ENCODE measurements around the gene RGS16. TPM values are rescaled to one million over a fixed set of nuclear protein-coding genes. Genes with fewer than 3 reads are reported as not detected.

The RGS16 gene
- total and polyA plus RNA-seq, 2 of the 13 experiments (the other 11 are each of a cell fraction or from before 2014, with no cell fraction given) = not detected

DNA sequence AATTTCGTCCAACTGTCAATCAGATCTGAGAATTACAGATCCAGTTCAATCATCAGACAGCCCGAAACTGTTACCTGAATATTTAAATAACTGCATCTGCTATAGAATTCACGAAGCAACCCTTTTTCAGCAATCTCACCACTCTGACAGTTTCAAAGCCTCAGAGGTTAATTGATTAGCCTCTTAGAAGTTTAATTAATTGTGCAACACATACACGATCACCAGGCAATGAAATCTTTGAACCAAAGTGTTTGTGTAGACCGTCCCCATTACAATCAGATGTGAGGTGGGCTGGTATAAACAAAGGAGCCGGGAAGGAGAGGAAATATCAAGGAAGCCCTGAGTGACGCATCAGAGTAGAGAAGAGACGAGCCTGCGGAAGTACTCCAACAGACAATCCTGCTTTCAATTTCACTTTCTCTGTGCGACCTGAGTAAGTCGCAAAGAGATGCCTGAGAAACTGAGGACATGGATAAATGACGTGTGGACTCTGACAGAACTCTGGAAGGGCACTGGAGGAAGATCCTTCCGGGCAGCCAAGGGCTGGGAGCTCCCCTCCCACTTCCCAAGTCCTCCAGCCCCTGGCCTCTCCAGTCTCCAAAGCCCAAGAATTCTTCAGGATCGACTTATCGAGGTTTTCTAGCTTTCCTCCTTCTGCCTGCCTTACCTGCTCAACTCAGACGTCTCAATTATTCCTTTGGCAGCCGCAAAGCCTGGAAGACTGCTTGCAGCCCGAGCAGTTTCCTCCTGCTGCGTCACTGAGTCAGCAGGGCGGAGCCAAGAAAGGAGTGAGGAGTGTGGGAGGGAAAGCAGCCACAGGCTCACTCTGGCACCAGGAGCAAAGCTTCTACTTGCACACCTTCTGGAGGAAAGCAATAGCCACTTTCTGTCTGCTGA lies 15.4 kb downstream of the RGS16 start, which contains the start of gene RNASEL:
Gene RNASEL (minus strand): TSS at position 757 of the 897 bp plus-strand sequence. CDS start 2,450 bp downstream, outside the sequence.
- ChIA-PET POLR2A (no interaction called here), CTCF (ENCODE audit: low intra/inter-chr PET ratio, low total read pairs) (no interaction called here)
- peak; percentile 57 for ATAC-seq
- intact Hi-C loops (cut with micrococcal nuclease; ENCODE audit: unreplicated experiment) = no loop called here
- FAIRE-seq = no peak
- no peaks in the 10 kb centered on the region; a peak in 1 of 5 replicates for H3K27me3 ChIP-seq (ENCODE audit: control insufficient read depth in 1 of 2, insufficient read depth in 2 of 2, low read length in 2 of 2)
- 14% methylated on average over 19 of the region's 20 CpGs for WGBS (ENCODE audit: low lambda C conversion rate)
- no peak for DNase-seq (ENCODE audit: low spot score)
- peak within 1 kb of the TSS; percentile 60 for H2AFZ ChIP-seq (ENCODE audit: low read length)
- peak within 1 kb of the TSS; percentile 51 to 67 (median 51) for H3K4me3 ChIP-seq (replicated peaks in 1 of 3; ENCODE audit: insufficient read depth in 1 of 3, low read depth in 2 of 3, low read length in 3 of 3)
- 0 out of 2 replicates have a peak within 1 kb of the TSS, but pooled peaks have one; percentile 23 for H3K9ac ChIP-seq (ENCODE audit: insufficient read depth, low read depth, low read length)
- no peaks in the 10 kb centered on the region for H3K36me3 ChIP-seq (replicated peaks in 1 of 2; ENCODE audit: control insufficient read depth in 1 of 2, insufficient read depth in 2 of 2, low read length in 2 of 2)
- BruUV-seq (replicated peaks) = no TSS peak
- no peaks in the 10 kb centered on the region for H3K79me2 ChIP-seq (ENCODE audit: insufficient read depth, low read length)
- peaks cover 9% of the 10 kb centered on the region for H3K4me1 ChIP-seq (ENCODE audit: insufficient read depth, low read length)
- in situ Hi-C loops (cut with HindIII; ENCODE audit: extremely low pct_ligation_motif_present, low pct_unique_long_range_greater_than_20kb) = no loop called here
- H3K27ac ChIP-seq (ENCODE audit: extremely low read length, insufficient read depth, low read length) = no peak within 1 kb of the TSS
- H3K4me2 ChIP-seq (ENCODE audit: low read depth, low read length) = peak within 1 kb of the TSS; percentile 73
- H3K9me3 ChIP-seq (ENCODE audit: low read length) = no peaks in the 10 kb centered on the region
- no peak for TF ChIP-seq ZNF766 (CRISPR knock-in tag; IDR thresholded peaks at IDR 0.05; ENCODE audit: borderline replicate concordance)
- TF ChIP-seq ZC3H4 (CRISPR knock-in tag; IDR thresholded peaks at IDR 0.05; ENCODE audit: borderline replicate concordance) = no peak
- no peak for TF ChIP-seq ELF1 (CRISPR knock-in tag; IDR thresholded peaks at IDR 0.05)
- TF ChIP-seq PHF20 (CRISPR knock-in tag; IDR thresholded peaks at IDR 0.05) = peak; percentile 22; the same call in 1 of the 2 replicates
- peak; percentile 70 for TF ChIP-seq IRF2 (CRISPR knock-in tag; IDR thresholded peaks at IDR 0.05)
- TF ChIP-seq CREB1 (IDR thresholded peaks at IDR 0.05) = 0 out of 2 replicates have a peak, but pooled peaks have one; percentile 13
- no peak for TF ChIP-seq CREB1 (CRISPR knock-in tag; IDR thresholded peaks at IDR 0.05)
- TF ChIP-seq, protein P1, sequence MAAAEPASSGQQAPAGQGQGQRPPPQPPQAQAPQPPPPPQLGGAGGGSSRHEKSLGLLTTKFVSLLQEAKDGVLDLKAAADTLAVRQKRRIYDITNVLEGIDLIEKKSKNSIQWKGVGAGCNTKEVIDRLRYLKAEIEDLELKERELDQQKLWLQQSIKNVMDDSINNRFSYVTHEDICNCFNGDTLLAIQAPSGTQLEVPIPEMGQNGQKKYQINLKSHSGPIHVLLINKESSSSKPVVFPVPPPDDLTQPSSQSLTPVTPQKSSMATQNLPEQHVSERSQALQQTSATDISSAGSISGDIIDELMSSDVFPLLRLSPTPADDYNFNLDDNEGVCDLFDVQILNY (CRISPR knock-in tag; conservative IDR thresholded peaks at IDR 0.05) = no peak
- no peak for TF ChIP-seq RXRB (CRISPR knock-in tag; IDR thresholded peaks at IDR 0.05; ENCODE audit: borderline replicate concordance)
- TF ChIP-seq SMAD3 (CRISPR knock-in tag; IDR thresholded peaks at IDR 0.05) = no peak
- TF ChIP-seq, protein P2, sequence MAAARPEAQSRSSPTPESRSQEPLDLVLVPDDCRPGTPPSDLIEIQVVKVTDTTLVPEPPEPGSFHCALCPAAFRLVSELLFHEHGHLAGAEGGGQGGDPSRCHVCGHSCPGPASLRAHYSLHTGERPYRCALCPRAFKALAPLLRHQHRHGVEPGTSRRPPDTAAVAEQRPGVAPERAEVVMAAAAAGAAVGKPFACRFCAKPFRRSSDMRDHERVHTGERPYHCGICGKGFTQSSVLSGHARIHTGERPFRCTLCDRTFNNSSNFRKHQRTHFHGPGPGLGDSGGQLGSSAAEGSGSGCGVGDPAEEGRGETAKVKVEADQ (CRISPR knock-in tag; IDR thresholded peaks at IDR 0.05; ENCODE audit: borderline replicate concordance) = no peak
- TF ChIP-seq, protein P3, sequence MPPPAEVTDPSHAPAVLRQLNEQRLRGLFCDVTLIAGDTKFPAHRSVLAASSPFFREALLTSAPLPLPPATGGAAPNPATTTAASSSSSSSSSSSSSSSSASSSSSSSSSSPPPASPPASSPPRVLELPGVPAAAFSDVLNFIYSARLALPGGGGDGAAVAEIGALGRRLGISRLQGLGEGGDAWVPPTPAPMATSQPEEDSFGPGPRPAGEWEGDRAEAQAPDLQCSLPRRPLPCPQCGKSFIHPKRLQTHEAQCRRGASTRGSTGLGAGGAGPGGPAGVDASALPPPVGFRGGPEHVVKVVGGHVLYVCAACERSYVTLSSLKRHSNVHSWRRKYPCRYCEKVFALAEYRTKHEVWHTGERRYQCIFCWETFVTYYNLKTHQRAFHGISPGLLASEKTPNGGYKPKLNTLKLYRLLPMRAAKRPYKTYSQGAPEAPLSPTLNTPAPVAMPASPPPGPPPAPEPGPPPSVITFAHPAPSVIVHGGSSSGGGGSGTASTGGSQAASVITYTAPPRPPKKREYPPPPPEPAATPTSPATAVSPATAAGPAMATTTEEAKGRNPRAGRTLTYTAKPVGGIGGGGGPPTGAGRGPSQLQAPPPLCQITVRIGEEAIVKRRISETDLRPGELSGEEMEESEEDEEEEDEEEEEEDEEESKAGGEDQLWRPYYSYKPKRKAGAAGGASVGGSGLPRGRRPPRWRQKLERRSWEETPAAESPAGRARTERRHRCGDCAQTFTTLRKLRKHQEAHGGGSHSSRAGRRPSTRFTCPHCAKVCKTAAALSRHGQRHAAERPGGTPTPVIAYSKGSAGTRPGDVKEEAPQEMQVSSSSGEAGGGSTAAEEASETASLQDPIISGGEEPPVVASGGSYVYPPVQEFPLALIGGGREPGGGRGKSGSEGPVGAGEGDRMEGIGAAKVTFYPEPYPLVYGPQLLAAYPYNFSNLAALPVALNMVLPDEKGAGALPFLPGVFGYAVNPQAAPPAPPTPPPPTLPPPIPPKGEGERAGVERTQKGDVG (CRISPR knock-in tag; IDR thresholded peaks at IDR 0.05; ENCODE audit: borderline replicate concordance) = no peak
- TF ChIP-seq ZNF549 (CRISPR knock-in tag; IDR thresholded peaks at IDR 0.05) = no peak
- peak; percentile 31; the same call in 1 of the 2 replicates for TF ChIP-seq ZNF350 (CRISPR knock-in tag; IDR thresholded peaks at IDR 0.05; ENCODE audit: borderline replicate concordance, low read depth)
- TF ChIP-seq ZNF564 (CRISPR knock-in tag; IDR thresholded peaks at IDR 0.05) = no peak
- peak; percentile 30; the same call in 1 of the 2 replicates for TF ChIP-seq GABPB1 (CRISPR knock-in tag; IDR thresholded peaks at IDR 0.05)
- TF ChIP-seq ZNF251 (CRISPR knock-in tag; IDR thresholded peaks at IDR 0.05) = no peak
- no peaks in the 10 kb centered on the region for H4K20me1 ChIP-seq (ENCODE audit: insufficient read depth, low read length)
